Colonic mucosa (tissue), 4 donors: ENCODE measurements around the gene RBM20. TPM values are rescaled to one million over a fixed set of nuclear protein-coding genes. Genes with fewer than 3 reads are reported as not detected.

ENCODE experiments used
- DNase-seq: peaks from one replicate; pipeline ENCODE4 v3.0.0-alpha.2; 2020
- H3K27ac ChIP-seq: fragments of 200-600 bp; one replicate; pipeline ENCODE4 v1.8.0; 2021
- H3K27me3 ChIP-seq: fragments of 200-600 bp; one replicate; pipeline ENCODE4 v1.8.0; 2021
- H3K36me3 ChIP-seq: fragments of 200-600 bp; one replicate; pipeline ENCODE4 v1.8.0; 2021
- H3K4me1 ChIP-seq: fragments of 200-600 bp; one replicate; pipeline ENCODE4 v1.8.0; 2021; ENCODE audit warnings: mild to moderate bottlenecking
- H3K4me3 ChIP-seq: fragments of 200-600 bp; one replicate; pipeline ENCODE4 v1.8.0; 2021
- H3K9ac ChIP-seq, 2 donors: one replicate each; pipeline ENCODE4 v1.7.0; 2013; ENCODE audit warnings: control low read depth in 2 of 2, low read depth in 2 of 2, low read length in 2 of 2
- H3K9me3 ChIP-seq: fragments of 200-600 bp; one replicate; pipeline ENCODE4 v1.8.0; 2021
- CTCF ChIP-seq: fragments of 200-600 bp; IDR thresholded peaks from one replicate; pipeline ENCODE4 v1.8.0; 2022; ENCODE audit warnings: antibody characterized with exemption, mild to moderate bottlenecking
- intact Hi-C: fragments of 100-400 bp; cut with DNase I; formaldehyde crosslinking; loops from one replicate; pipeline ENCODE4 v1.14.1; 2022
- total RNA-seq, 2 donors: library from RNA; stranded (reverse); fragmentation: NEBNext Ultra II Directional in 1 of 2; extraction: Animal tissue kit (Norgen Biotek cat#: 25700) in 1 of 2; gene quantifications; one replicate each; pipeline ENCODE4 v1.2.1, GENCODE V29; 2021
- donor health status: healthy.
- donor health status: DM: no; HTN: no; CAD: no.
- donor health status: DM: no; HTN: no; CAD: no.

The RBM20 gene
- total RNA-seq, 2 donors from 2014 or later, result 0.49 to 0.80 TPM

- no peak overlapping the region for H3K4me3 ChIP-seq
- H3K9ac ChIP-seq, result no peak overlapping the region
- H3K27ac ChIP-seq, result no peak overlapping the region
- no peak for TF ChIP-seq CTCF
- H3K4me1 ChIP-seq, result peaks cover 10% of the 10 kb centered on the region
- DNase-seq, result no peak
- no peaks in the 10 kb centered on the region for H3K9me3 ChIP-seq
- H3K27me3 ChIP-seq, result peaks cover 45% of the 10 kb centered on the region
- H3K36me3 ChIP-seq, result no peaks in the 10 kb centered on the region
- intact Hi-C loops, result no loop called here
These were observed 2.9 kb downstream of the RBM20 start for GRCh38 chr10:110647136-110647430.

GRCh38 chr10:110648692-110649346, 4.7 kb downstream of the RBM20 start:
- H3K4me1 ChIP-seq, result peaks cover 3% of the 10 kb centered on the region
- H3K27ac ChIP-seq, result no peak overlapping the region
- H3K27me3 ChIP-seq, result peaks cover 28% of the 10 kb centered on the region
- H3K36me3 ChIP-seq, result no peaks in the 10 kb centered on the region
- no peak overlapping the region for H3K9ac ChIP-seq
- H3K4me3 ChIP-seq, result no peak overlapping the region
- no peak for DNase-seq
- no peak for TF ChIP-seq CTCF
- intact Hi-C loops, result no loop called here
- no peaks in the 10 kb centered on the region for H3K9me3 ChIP-seq

- no peak for TF ChIP-seq CTCF
- H3K27me3 ChIP-seq, result peaks cover 20% of the 10 kb centered on the region
- no peak overlapping the region for H3K27ac ChIP-seq
These were observed 5.5 kb downstream of the RBM20 start for GRCh38 chr10:110649347-110650264.

DNA sequence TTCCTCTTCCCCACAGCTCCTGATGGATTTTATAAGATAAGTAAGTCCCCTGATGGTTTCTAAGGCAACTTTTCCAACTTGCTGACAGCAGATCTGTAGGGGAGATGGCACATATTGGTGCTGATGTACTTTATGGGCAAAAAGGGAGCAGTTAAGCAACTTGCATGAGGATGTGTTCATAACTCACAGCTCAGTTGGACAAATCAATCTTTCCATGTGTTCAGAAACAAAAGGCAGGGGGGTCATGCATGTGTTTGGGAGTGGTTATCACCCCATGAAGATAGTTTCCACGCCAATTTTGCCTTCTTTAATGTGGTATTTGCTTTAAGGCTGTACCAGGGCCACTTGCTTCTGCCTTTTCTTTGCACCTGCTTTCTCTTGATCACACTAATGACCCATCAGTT, 6.1 kb downstream of the RBM20 start:
- H3K27ac ChIP-seq, result no peak overlapping the region
- no peaks in the 10 kb centered on the region for H3K4me1 ChIP-seq
- no peak overlapping the region for H3K9ac ChIP-seq
- H3K36me3 ChIP-seq, result no peaks in the 10 kb centered on the region
- H3K9me3 ChIP-seq, result no peaks in the 10 kb centered on the region
- peaks cover 14% of the 10 kb centered on the region for H3K27me3 ChIP-seq
- intact Hi-C loops, result no loop called here
- H3K4me3 ChIP-seq, result no peak overlapping the region
- no peak for DNase-seq
- TF ChIP-seq CTCF, result no peak

More at GRCh38 chr10:110649347-110650264, 5.5 kb downstream of the RBM20 start:
- no peaks in the 10 kb centered on the region for H3K9me3 ChIP-seq
- intact Hi-C loops, result no loop called here
- H3K4me3 ChIP-seq, result no peak overlapping the region
- H3K9ac ChIP-seq, result no peak overlapping the region
- no peaks in the 10 kb centered on the region for H3K36me3 ChIP-seq
- DNase-seq, result no peak
- H3K4me1 ChIP-seq, result no peaks in the 10 kb centered on the region

DNA sequence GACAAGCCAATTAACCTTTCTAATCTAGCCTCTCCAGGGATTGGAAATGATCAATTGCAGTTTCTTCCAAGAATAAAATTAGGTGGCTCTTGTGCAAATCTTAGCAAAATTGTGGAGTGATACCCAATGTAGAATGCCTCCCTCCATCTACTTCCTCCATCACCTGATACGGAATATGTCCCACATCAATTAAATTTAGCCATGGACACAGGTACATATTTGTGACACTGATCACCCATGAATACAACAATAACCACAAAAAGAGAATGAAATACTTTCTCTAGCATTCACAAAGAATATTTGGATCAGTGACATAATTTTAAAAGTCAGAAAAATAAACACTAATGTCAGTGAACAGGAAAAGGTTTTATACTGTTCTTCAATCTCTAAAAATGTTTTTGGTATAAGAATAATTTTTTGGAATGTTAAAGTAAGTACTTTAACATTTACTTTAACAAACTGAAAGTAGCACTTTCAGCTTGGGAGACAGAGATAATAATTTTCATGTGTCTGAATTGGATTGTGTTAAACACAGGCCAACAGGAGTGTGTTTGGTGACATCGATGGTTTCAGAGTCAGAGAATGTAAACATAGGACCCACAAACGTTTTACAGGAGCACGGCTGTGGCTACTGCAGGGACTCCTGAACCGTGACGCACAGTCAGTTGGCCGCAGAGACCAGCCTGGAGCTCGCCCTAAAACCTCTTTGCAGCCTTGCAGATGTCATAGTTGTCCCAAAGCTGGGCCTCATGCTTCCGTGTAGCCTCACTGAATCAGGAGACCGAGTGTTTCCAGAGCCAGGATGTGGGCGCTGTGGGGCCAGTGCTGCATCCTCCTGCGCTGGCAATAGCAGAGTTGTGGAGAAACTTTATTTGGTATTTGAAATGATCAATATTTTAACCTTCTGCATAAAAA, 7.2 kb downstream of the RBM20 start:
- no peak overlapping the region for H3K27ac ChIP-seq
- no peaks in the 10 kb centered on the region for H3K9me3 ChIP-seq
- no peaks in the 10 kb centered on the region for H3K36me3 ChIP-seq
- intact Hi-C loops, result no loop called here
- no peaks in the 10 kb centered on the region for H3K4me1 ChIP-seq
- H3K27me3 ChIP-seq, result peaks cover 5% of the 10 kb centered on the region
- DNase-seq, result no peak
- no peak for TF ChIP-seq CTCF
- H3K4me3 ChIP-seq, result no peak overlapping the region
- H3K9ac ChIP-seq, result no peak overlapping the region
